Brain pericyte (primary cell): ENCODE results near the gene MPP7.

ENCODE experiments used
- DNase-seq: peaks from one replicate; pipeline ENCODE4 v3.0.0-alpha.2; 2012; ENCODE audit warnings: low read depth, low spot score

Gene MPP7

GRCh38 chr10:28307267-28307666, 4.4 kb upstream of the MPP7 start:
- DNase-seq, result no peak

GRCh38 chr10:28305553-28305952, 2.7 kb upstream of the MPP7 start:
- DNase-seq, result no peak

DNA sequence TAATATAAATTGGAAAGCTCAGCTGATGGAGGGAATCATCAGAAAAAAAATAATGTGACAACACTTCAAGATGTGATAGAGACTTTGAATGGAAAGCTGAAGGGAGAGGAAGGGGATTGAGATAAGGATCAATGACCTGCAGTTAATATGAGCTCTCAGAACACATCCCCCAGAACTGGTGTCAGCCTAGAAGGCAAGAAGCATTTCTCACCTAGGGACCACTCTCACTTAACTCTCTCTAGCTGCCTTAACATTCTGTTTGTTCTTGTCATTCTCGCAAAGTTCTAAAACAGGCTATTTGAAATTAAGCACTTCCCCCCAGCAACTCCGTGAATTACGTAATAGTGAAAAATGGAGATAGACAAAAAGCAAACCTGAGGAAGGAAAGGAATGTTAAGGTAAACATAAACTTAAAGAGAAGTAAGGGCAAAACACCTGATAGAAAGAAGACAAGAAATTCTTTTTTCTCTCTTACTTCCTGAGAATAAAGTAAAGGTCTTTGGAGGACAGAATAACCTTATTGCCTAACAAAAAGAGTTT, 1.2 kb upstream of the MPP7 start:
- no peak for DNase-seq

DNA sequence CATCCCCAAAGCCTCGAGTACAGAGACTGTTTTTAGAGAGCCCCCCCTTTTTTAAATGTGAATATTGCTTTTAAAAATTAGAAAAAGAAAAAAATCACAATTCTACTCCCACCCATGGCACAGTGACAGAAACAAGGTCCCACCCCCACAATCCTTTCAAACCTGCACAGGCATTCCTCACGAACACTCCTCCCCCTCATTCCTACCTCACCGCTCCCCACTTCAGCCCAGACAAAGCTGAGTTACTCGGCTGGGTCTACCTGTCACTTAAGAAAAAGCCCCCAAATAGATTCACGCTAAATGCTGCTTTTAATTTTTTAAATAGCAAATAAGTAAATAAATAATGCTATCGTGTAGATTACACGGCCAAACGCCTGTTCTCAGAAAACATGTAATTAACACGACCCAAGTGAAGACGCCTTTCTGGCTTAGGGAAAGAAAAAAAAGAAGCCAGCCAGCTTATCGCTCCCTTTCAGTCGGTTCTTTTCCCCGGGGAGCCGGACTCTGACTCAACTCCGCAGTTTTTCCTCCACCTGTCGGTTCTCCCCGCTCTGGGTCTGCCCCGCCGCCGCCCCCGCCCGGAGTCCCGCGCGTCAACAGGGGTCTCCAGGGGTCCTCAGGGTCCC, 739 bp downstream of the MPP7 start:
- DNase-seq, result no peak

DNA sequence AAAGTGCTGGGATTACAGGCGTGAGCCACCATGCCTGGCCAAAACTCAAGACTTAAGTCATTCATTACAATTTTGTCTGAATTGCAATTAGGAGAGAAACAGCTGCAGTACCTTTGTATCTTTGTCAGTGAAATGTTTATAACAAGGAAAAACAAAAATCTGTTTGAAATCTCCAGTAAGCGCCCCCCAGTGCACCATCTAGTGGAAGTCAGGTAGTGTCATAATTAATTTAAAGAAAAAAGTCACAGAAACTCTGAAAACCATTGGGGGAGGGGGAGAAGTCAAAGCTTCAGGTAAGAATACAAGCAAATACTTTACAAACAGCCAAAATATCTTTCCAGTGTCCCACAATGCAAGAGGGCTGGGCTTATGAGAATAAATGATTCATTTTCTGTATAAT, 2.8 kb downstream of the MPP7 start:
- no peak for DNase-seq

DNA sequence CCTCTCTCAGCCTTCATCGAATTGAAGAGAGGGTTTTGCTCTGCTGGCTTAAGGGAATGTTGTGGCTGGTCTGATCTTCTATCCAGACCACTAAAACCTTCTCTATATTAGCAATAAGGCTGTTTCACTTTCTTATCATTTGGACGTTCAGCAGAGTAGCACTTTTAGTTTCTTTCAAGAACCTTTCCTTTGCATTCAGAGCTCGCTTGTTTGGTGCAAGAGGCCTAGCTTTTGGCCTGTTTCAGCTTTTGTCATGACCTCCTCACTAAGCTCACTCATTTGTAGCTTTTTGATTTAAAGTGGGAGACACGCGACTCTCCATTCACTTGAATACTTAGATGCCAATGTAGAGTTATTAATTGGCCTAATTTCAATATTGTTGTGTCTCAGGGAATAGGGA, 3.9 kb downstream of the MPP7 start:
- no peak for DNase-seq

GRCh38 chr10:28296023-28296422, 6.8 kb downstream of the MPP7 start:
- DNase-seq, result no peak

GRCh38 chr10:28295336-28295735, 7.5 kb downstream of the MPP7 start:
- no peak for DNase-seq

DNA sequence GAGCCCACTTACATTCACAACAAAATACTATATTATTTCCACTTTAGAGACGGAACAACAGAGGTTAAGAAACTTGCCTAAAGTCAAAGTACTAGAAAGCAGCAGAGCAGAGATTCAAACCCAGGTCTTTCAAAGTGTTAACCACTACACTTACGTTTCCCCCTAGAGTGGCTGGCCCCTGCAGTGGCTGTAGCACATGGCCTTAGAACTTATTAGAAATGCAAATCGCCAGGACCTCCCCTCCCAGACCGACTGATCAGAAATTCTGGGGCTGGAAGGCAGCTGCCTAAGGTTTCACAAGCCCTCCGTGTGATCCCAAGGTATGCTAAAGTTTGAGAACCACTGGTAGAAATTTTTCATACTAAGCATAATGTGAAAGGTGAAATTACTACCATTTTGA, 8.1 kb downstream of the MPP7 start:
- no peak for DNase-seq

DNA sequence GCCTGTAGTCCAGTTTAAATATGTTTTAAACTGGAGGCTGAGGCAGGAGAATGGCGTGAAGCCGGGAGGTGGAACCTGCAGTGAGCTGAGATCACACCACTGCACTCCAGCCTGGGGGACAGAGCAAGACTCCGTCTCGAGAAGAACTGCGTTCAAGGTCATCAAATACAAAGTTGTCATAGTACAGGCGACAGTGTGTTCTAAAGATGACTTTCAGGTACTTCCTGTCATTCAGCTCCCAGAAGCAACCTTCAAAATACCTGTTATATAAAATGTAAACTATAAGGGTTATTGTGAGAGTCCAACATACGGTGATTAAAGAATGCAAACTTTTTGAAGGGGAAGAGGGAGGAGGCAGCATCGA, 8.7 kb downstream of the MPP7 start:
- DNase-seq, result no peak

DNA sequence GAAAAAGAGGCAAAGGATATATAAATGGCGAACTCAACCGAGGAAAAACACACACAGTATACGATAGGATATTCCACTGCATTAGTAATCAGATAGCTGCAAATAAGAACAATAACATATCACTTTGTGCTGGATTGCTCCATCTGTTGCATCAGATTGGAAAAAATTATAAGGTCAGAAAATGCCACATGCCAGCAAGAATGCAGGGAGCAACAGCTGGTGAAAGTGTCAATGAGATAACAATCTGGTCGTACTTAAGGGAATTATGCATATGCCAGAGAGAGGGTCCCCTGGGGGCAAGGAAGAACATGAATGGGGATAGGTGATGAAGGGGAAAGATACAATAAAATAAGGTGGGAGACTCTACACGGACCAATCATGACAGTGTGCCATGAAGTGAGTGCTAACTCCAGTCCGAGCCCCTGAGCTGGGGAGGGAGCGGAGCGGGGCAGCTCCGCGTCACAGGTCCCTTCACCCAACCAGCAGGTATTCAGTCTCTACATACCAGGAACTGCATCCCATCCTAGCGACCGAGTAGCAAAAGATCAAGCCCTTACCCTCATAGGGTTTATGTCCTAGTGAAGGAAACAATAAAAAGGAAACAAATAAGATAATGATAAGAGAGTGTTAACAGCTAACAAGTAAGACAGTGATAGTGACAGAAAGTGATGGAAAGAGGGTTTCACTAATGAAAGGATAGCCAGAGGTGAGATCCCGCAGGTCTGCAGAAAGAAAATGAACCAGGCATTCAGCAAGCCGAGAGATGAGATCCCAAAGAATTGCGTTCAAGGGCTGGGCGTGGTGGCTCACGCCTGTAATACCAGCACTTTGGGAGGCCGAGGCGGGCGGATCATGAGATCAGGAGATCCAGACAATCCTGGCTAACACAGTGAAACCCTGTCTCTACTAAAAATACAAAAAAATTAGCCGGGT, 9.4 kb downstream of the MPP7 start:
- DNase-seq, result no peak

GRCh38 chr10:28291881-28292297, 11.0 kb downstream of the MPP7 start:
- DNase-seq, result no peak

GRCh38 chr10:28285816-28286215, 17.0 kb downstream of the MPP7 start:
- no peak for DNase-seq

DNA sequence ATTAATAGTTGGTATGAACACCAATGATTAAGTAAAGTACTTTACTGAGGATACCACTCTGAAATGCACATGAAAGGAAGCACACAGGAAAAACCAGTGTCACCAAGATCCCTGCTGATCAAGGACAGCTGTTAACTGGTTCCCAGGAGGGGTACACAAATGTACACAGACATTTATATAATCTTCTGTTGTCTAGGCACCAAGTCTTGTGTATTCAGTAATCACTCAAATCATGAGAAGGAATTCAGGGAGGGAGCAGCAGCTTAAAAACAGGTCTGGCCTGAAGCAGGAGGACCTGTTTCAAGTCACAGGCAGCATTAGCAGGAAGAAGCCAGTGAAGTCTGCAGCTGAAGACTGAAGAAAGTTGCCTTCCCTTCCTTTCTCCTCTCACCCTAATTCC, 18.7 kb downstream of the MPP7 start:
- no peak for DNase-seq

DNA sequence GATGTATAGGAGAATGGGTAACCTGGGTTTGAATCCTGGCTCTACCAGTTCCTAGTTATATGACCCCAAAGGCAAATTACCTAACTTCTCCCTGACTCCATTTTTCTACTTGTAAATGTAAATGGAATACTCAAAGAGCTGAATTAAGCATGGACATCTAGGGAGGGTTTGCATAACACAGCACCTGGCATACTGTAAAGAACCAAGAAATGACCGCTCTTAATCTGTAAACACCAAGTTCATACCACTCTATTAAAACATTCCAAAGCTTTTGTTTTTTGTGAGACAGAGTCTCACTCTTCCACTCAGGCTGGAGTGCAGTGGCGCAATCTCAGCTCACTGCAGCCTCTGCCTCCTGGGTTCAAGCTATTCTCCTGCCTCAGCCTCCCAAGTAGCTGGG, 19.6 kb downstream of the MPP7 start:
- DNase-seq, result no peak

DNA sequence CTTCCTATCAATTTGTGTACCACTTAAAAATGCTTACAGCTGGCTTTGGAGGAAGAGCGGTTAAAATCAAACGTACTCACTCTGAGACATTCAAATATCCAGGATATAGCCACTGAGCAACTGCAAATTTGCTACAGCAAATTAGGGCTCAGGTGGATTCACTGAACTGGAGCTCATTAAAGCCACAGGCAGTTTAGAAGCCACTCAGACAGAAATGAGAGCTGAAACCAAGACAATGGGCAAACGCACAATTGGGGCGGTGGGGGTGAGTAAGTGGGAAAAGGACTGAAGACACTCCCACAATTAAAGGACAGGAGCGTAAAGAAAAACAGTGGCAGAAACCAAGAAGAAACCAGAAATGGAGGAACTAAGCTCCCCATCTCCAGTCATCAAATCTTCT, 20.5 kb downstream of the MPP7 start:
- no peak for DNase-seq

GRCh38 chr10:28281726-28282315, 21.0 kb downstream of the MPP7 start:
- DNase-seq, result no peak

DNA sequence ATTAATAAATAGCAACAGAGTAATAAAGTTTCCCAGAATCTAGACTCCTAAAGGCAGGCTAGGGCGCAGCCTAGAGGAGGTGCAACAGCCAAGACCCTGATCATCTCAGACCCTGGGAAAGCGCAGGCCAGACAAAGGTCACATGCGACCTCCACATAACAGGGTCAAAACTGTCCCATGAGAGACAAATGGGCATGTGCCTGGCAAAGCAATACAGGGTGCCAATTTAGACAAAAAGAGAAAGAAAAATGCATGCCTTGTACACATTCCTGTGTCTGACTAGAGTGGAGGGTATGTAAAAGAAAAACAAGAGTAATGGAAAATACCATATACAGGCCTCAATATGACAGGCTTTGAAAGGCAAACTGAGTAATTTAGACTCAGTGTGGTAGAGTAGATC, 22.2 kb downstream of the MPP7 start:
- DNase-seq, result peak; percentile 5

- DNase-seq, result no peak
These were observed 23.0 kb downstream of the MPP7 start for GRCh38 chr10:28279878-28280277.

GRCh38 chr10:28278842-28279241, 24.0 kb downstream of the MPP7 start:
- DNase-seq, result no peak

- no peak for DNase-seq
These were observed 26.5 kb downstream of the MPP7 start for GRCh38 chr10:28276384-28276783.

- no peak for DNase-seq
These were observed 28.4 kb downstream of the MPP7 start for GRCh38 chr10:28274475-28274874.

GRCh38 chr10:28273343-28273742, 29.5 kb downstream of the MPP7 start:
- no peak for DNase-seq
